ENCODE measurements around the gene SLC20A1.

Gene SLC20A1

GRCh38 chr2:112630268-112630667, 15.5 kb upstream of the SLC20A1 start:
- no peak for DNase-seq
- no peak overlapping the region for H2AFZ ChIP-seq (ENCODE audit: low read length)
- H3K36me3 ChIP-seq (replicated peaks; ENCODE audit: insufficient read depth, low read length) = no peaks in the 10 kb centered on the region
- no peaks in the 10 kb centered on the region for H4K20me1 ChIP-seq (ENCODE audit: insufficient read depth, low read length)
- H3K27ac ChIP-seq (ENCODE audit: low read length) = no peak overlapping the region
- H3K79me2 ChIP-seq (ENCODE audit: low read length) = no peaks in the 10 kb centered on the region
- no peak for TF ChIP-seq EZH2phosphoT487 (IDR thresholded peaks at IDR 0.05; ENCODE audit: low read length)
- TF ChIP-seq, protein P1, sequence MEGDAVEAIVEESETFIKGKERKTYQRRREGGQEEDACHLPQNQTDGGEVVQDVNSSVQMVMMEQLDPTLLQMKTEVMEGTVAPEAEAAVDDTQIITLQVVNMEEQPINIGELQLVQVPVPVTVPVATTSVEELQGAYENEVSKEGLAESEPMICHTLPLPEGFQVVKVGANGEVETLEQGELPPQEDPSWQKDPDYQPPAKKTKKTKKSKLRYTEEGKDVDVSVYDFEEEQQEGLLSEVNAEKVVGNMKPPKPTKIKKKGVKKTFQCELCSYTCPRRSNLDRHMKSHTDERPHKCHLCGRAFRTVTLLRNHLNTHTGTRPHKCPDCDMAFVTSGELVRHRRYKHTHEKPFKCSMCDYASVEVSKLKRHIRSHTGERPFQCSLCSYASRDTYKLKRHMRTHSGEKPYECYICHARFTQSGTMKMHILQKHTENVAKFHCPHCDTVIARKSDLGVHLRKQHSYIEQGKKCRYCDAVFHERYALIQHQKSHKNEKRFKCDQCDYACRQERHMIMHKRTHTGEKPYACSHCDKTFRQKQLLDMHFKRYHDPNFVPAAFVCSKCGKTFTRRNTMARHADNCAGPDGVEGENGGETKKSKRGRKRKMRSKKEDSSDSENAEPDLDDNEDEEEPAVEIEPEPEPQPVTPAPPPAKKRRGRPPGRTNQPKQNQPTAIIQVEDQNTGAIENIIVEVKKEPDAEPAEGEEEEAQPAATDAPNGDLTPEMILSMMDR (IDR thresholded peaks at IDR 0.05; ENCODE audit: low read length) = no peak
- no peak for TF ChIP-seq EZH2 (optimal IDR thresholded peaks at IDR 0.05; ENCODE audit: low read depth, low read length)
- H3K27me3 ChIP-seq (replicated peaks; ENCODE audit: insufficient read depth, low read length) = peaks cover 79% of the 10 kb centered on the region
- H3K4me2 ChIP-seq (ENCODE audit: low read depth, low read length) = no peak overlapping the region
- no peaks in the 10 kb centered on the region for H3K9me3 ChIP-seq (replicated peaks; ENCODE audit: insufficient read depth, low read length)
- peaks cover 13% of the 10 kb centered on the region for H3K4me1 ChIP-seq (ENCODE audit: low read length)
- no peaks in the 10 kb centered on the region for H3K9me2 ChIP-seq (replicated peaks; ENCODE audit: insufficient read depth, low read length)
- H3K4me3 ChIP-seq (ENCODE audit: low read length) = no peak overlapping the region
- H3F3A ChIP-seq (ENCODE audit: insufficient read depth, low read length) = peaks cover 12% of the 10 kb centered on the region
- no peak overlapping the region for H3K9ac ChIP-seq (ENCODE audit: low read length)

DNA sequence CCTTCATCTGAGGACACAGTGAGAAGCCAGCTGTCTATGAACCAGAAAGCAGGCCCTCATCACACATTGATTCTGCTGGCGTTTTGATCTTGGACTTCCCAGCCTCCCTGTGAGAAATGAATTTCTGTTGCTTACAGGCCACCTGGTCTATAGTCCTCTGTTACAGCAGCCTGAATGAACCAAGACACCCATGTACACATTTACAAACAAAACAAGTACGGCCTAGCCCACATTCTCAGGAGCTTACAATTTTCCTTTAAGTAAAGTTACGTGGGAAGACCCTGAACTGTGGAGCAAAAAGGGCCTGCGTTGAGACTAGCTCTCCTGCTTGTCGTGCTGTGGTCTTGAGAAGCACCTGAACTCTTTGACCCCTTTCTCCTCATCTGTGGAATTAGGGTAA, 12.0 kb upstream of the SLC20A1 start:
- H3K4me1 ChIP-seq (ENCODE audit: low read length) = peaks cover 24% of the 10 kb centered on the region
- no peak overlapping the region for H3K9ac ChIP-seq (ENCODE audit: low read length)
- H3K4me2 ChIP-seq (ENCODE audit: low read depth, low read length) = no peak overlapping the region
- TF ChIP-seq EZH2 (optimal IDR thresholded peaks at IDR 0.05; ENCODE audit: low read depth, low read length) (no peak), EZH2phosphoT487 (IDR thresholded peaks at IDR 0.05; ENCODE audit: low read length) (no peak)
- TF ChIP-seq, protein P1 (IDR thresholded peaks at IDR 0.05; ENCODE audit: low read length) = no peak
- no peaks in the 10 kb centered on the region for H3K9me2 ChIP-seq (replicated peaks; ENCODE audit: insufficient read depth, low read length)
- H2AFZ ChIP-seq (ENCODE audit: low read length) = no peak overlapping the region
- H3F3A ChIP-seq (ENCODE audit: insufficient read depth, low read length) = peaks cover 25% of the 10 kb centered on the region
- H4K20me1 ChIP-seq (ENCODE audit: insufficient read depth, low read length) = peaks cover 9% of the 10 kb centered on the region
- no peaks in the 10 kb centered on the region for H3K9me3 ChIP-seq (replicated peaks; ENCODE audit: insufficient read depth, low read length)
- no peaks in the 10 kb centered on the region for H3K36me3 ChIP-seq (replicated peaks; ENCODE audit: insufficient read depth, low read length)
- no peak overlapping the region for H3K4me3 ChIP-seq (ENCODE audit: low read length)
- H3K79me2 ChIP-seq (ENCODE audit: low read length) = no peaks in the 10 kb centered on the region
- peaks cover 93% of the 10 kb centered on the region for H3K27me3 ChIP-seq (replicated peaks; ENCODE audit: insufficient read depth, low read length)
- H3K27ac ChIP-seq (ENCODE audit: low read length) = no peak overlapping the region
- no peak for DNase-seq

DNA sequence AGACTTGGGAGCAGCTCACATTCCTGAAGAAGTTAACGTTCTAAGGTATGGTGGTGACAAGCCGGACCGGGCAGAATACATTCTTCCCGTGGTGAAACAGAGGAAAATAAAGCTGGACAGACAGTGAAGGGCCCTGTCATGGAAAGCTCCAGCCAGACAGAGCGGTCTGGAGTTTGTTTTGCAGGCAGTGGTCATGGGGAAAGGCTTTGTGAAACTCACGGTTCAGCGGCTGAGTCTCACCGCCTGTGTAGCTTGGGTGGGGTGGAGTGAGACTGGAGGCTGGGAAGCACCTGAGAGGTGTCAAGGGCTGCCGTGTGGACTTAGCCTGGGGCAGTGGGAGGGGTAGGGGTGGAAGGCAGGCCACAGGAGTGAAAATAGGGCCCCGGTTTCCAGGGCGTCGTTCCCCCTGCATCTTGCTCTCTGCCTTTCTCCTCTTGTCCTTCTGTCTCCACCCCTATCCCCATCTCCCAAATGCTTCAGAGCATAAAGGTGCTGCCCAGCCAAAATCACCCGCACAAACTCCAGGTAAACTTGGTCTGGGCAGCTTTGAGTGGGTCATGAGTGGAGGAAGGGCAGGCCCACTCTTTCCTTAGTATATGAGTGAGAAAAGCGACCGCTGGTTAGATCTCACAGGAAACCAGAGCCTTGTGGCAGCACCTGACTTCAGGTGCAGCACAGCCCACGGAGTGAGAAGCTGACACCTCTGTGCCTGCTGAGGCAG, 11.4 kb upstream of the SLC20A1 start:
- Histone ChIP-seq H2AFZ (ENCODE audit: low read length) (no peak overlapping the region), H3K4me1 (ENCODE audit: low read length) (peaks cover 24% of the 10 kb centered on the region), H3K9me3 (replicated peaks; ENCODE audit: insufficient read depth, low read length) (no peaks in the 10 kb centered on the region), H3K27ac (ENCODE audit: low read length) (no peak overlapping the region), H3F3A (ENCODE audit: insufficient read depth, low read length) (peaks cover 25% of the 10 kb centered on the region), H3K9ac (ENCODE audit: low read length) (no peak overlapping the region), H3K9me2 (replicated peaks; ENCODE audit: insufficient read depth, low read length) (no peaks in the 10 kb centered on the region), H3K36me3 (replicated peaks; ENCODE audit: insufficient read depth, low read length) (no peaks in the 10 kb centered on the region), H3K27me3 (replicated peaks; ENCODE audit: insufficient read depth, low read length) (peaks cover 93% of the 10 kb centered on the region), H3K4me3 (ENCODE audit: low read length) (no peak overlapping the region), H4K20me1 (ENCODE audit: insufficient read depth, low read length) (peaks cover 9% of the 10 kb centered on the region), H3K4me2 (ENCODE audit: low read depth, low read length) (no peak overlapping the region), H3K79me2 (ENCODE audit: low read length) (no peaks in the 10 kb centered on the region)
- TF ChIP-seq EZH2 (optimal IDR thresholded peaks at IDR 0.05; ENCODE audit: low read depth, low read length) (no peak), EZH2phosphoT487 (IDR thresholded peaks at IDR 0.05; ENCODE audit: low read length) (no peak)
- DNase-seq = no peak

GRCh38 chr2:112634874-112635157, 10.9 kb upstream of the SLC20A1 start:
- peaks cover 25% of the 10 kb centered on the region for H3F3A ChIP-seq (ENCODE audit: insufficient read depth, low read length)
- H3K79me2 ChIP-seq (ENCODE audit: low read length) = no peaks in the 10 kb centered on the region
- H3K4me1 ChIP-seq (ENCODE audit: low read length) = peaks cover 24% of the 10 kb centered on the region
- no peaks in the 10 kb centered on the region for H3K36me3 ChIP-seq (replicated peaks; ENCODE audit: insufficient read depth, low read length)
- no peak overlapping the region for H3K4me2 ChIP-seq (ENCODE audit: low read depth, low read length)
- H3K4me3 ChIP-seq (ENCODE audit: low read length) = no peak overlapping the region
- DNase-seq = no peak
- no peak overlapping the region for H2AFZ ChIP-seq (ENCODE audit: low read length)
- TF ChIP-seq EZH2phosphoT487 (IDR thresholded peaks at IDR 0.05; ENCODE audit: low read length) = no peak
- no peak for TF ChIP-seq EZH2 (optimal IDR thresholded peaks at IDR 0.05; ENCODE audit: low read depth, low read length)
- TF ChIP-seq, protein P1 (IDR thresholded peaks at IDR 0.05; ENCODE audit: low read length) = no peak
- H3K27me3 ChIP-seq (replicated peaks; ENCODE audit: insufficient read depth, low read length) = peaks cover 92% of the 10 kb centered on the region
- H4K20me1 ChIP-seq (ENCODE audit: insufficient read depth, low read length) = peaks cover 9% of the 10 kb centered on the region
- no peaks in the 10 kb centered on the region for H3K9me2 ChIP-seq (replicated peaks; ENCODE audit: insufficient read depth, low read length)
- H3K9me3 ChIP-seq (replicated peaks; ENCODE audit: insufficient read depth, low read length) = no peaks in the 10 kb centered on the region
- H3K27ac ChIP-seq (ENCODE audit: low read length) = no peak overlapping the region
- no peak overlapping the region for H3K9ac ChIP-seq (ENCODE audit: low read length)
